ENCODE measurements around the gene AFG3L2. TPM values are rescaled to one million over a fixed set of nuclear protein-coding genes. Genes with fewer than 3 reads are reported as not detected.

The AFG3L2 gene
- total and polyA plus RNA-seq, 8 donors, result 21.7 to 144 (median 44.0) TPM

DNA sequence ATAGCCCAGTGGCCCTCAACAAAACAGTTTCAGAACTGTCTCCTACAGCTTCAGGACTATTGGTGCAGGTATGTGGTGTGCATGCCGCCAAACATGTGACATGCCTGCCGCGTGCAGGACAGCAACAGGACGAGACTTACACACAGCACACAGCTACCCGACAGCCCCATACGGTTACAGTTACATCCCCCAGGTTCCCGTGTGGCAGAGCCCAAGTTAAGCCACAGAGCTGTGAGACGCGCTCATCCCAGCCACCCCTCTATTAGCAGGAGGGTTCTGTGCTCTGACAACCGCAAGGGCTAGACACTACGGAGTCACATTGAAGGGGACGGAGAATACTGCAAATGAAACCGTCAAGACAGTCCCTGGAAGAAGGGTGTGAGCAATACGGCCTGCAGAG, 85.3 kb downstream of the AFG3L2 start:
- TF ChIP-seq POLR2AphosphoS5 (IDR thresholded peaks at IDR 0.05) (no peak), POLR2A (IDR thresholded peaks at IDR 0.05) (no peak), EP300 (IDR thresholded peaks at IDR 0.05) (no peak)
- TF ChIP-seq, protein P1, sequence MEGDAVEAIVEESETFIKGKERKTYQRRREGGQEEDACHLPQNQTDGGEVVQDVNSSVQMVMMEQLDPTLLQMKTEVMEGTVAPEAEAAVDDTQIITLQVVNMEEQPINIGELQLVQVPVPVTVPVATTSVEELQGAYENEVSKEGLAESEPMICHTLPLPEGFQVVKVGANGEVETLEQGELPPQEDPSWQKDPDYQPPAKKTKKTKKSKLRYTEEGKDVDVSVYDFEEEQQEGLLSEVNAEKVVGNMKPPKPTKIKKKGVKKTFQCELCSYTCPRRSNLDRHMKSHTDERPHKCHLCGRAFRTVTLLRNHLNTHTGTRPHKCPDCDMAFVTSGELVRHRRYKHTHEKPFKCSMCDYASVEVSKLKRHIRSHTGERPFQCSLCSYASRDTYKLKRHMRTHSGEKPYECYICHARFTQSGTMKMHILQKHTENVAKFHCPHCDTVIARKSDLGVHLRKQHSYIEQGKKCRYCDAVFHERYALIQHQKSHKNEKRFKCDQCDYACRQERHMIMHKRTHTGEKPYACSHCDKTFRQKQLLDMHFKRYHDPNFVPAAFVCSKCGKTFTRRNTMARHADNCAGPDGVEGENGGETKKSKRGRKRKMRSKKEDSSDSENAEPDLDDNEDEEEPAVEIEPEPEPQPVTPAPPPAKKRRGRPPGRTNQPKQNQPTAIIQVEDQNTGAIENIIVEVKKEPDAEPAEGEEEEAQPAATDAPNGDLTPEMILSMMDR (IDR thresholded peaks at IDR 0.05), result no peak
- H3K4me1 ChIP-seq, result peaks cover 14 to 23% (median 21%) of the 10 kb centered on the region in 4 donors
- H3K36me3 ChIP-seq, result no peaks in the 10 kb centered on the region
- no peaks in the 10 kb centered on the region for H3K9me3 ChIP-seq
- no peak overlapping the region for H3K4me3 ChIP-seq
- WGBS, 5 donors, result 90 to 94% (median 93%) methylated on average over 12 to 14 of the region's 14 CpGs
- DNase-seq, result no peak
- peaks cover 0 to 36% (median 22%) of the 10 kb centered on the region in 3 donors for H3K27me3 ChIP-seq
- intact Hi-C loops (cut with DNase I; ENCODE audit: low total_unique reads), result no loop called here
- H3K27ac ChIP-seq, result no peak overlapping the region

DNA sequence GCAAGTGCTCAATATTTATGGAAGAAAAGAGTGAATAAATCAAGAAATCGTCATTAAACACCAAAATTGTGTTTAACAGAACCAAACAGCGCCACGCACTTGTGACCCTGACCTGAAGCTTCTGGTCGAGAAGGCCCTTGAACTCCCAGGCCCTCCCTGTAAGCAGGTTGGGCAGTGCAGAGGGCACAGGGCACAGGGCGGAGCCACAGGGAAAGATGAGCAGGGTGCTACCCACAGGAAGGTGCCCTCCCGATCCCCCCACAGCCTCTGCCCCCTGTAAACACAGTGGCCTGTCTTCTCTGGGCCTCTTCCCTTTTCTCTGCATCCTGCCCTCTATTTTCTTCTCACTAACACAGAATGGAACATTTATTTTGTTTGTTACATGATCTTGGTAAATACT, 85.9 kb downstream of the AFG3L2 start:
- Histone ChIP-seq H3K27ac (no peak overlapping the region), H3K9me3 (no peaks in the 10 kb centered on the region), H3K36me3 (no peaks in the 10 kb centered on the region), H3K4me3 (no peak overlapping the region), H3K27me3 (peaks cover 0 to 37% (median 22%) of the 10 kb centered on the region in 3 donors), H3K4me1 (peaks cover 14 to 23% (median 21%) of the 10 kb centered on the region in 4 donors)
- intact Hi-C loops (cut with DNase I; ENCODE audit: low total_unique reads), result no loop called here
- WGBS, 5 donors, result 81 to 87% (median 86%) methylated on average over 6 of the region's 6 CpGs
- no peak for DNase-seq
- no peak for TF ChIP-seq POLR2A (IDR thresholded peaks at IDR 0.05)
- TF ChIP-seq, protein P1 (IDR thresholded peaks at IDR 0.05), result no peak
- TF ChIP-seq POLR2AphosphoS5 (IDR thresholded peaks at IDR 0.05), result no peak
- no peak for TF ChIP-seq EP300 (IDR thresholded peaks at IDR 0.05)

DNA sequence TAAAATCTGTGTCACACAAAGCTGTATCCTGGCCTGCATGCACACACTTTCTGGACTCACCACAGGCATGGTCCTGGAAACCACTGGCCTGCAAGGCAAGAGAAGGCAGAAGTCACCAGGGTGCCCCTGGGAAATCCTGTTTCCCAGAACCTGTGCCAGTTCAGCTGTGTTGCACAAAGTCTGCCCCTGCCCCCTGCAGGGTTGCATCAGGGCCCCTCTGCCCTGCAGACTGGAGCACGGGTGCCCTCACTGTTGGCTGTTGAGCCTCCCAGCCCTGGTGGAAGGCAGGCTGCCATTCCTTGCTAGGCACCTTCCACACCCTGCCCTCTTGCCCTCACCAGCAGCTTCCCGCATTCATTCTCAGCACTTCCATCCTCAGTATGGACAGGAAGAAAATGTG, 86.9 kb downstream of the AFG3L2 start:
- Histone ChIP-seq H3K4me3 (no peak overlapping the region), H3K9me3 (no peaks in the 10 kb centered on the region), H3K27me3 (peaks cover 0 to 39% (median 22%) of the 10 kb centered on the region in 3 donors), H3K4me1 (peaks cover 14 to 23% (median 21%) of the 10 kb centered on the region in 4 donors), H3K36me3 (no peaks in the 10 kb centered on the region), H3K27ac (no peak overlapping the region)
- TF ChIP-seq POLR2AphosphoS5 (IDR thresholded peaks at IDR 0.05), result no peak
- TF ChIP-seq, protein P1 (IDR thresholded peaks at IDR 0.05), result no peak
- TF ChIP-seq POLR2A (IDR thresholded peaks at IDR 0.05), result no peak
- TF ChIP-seq EP300 (IDR thresholded peaks at IDR 0.05), result no peak
- WGBS, 5 donors, result 73 to 84% (median 82%) methylated on average over 2 of the region's 2 CpGs
- intact Hi-C loops (cut with DNase I; ENCODE audit: low total_unique reads), result no loop called here
- no peak for DNase-seq

DNA sequence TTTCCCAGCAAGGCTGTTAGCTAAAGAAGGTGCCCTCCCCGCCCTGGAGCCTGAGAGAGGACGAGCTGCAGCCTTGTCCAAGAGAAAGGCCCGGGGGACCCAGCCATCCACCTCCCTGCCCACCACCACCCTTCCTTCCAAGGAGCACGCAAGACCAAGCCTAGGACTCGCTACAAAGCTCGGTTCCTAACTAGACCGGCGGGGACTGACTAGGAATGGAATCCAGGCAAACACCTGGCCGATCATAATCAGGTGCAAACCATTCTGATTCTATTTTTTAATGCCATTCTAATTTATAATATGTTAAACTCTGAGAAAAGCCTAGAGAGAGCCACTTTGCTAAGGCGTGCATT, 88.6 kb downstream of the AFG3L2 start:
- intact Hi-C loops (cut with DNase I; ENCODE audit: low total_unique reads), result no loop called here
- no peaks in the 10 kb centered on the region for H3K36me3 ChIP-seq
- H3K27me3 ChIP-seq, result peaks cover 0 to 40% (median 22%) of the 10 kb centered on the region in 3 donors
- TF ChIP-seq EP300 (IDR thresholded peaks at IDR 0.05), result no peak
- TF ChIP-seq POLR2AphosphoS5 (IDR thresholded peaks at IDR 0.05), result no peak
- TF ChIP-seq POLR2A (IDR thresholded peaks at IDR 0.05), result no peak
- TF ChIP-seq, protein P1 (IDR thresholded peaks at IDR 0.05), result no peak
- H3K4me1 ChIP-seq, result peaks cover 14 to 23% (median 21%) of the 10 kb centered on the region in 4 donors
- H3K27ac ChIP-seq, result peak overlapping the region; percentile 5 to 80 (median 72)
- DNase-seq, result no peak
- no peaks in the 10 kb centered on the region for H3K9me3 ChIP-seq
- H3K4me3 ChIP-seq, result peak overlapping the region; percentile 40 to 53 (median 48)
- WGBS, 5 donors, result 8 to 17% (median 10%) methylated on average over 10 of the region's 10 CpGs
